NB4 (cell line): ENCODE measurements around the gene CCNE1.

ENCODE experiments used
- CTCF ChIP-seq: IDR thresholded peaks from one replicate; pipeline ENCODE4 v1.5.1; 2012; ENCODE audit warnings: low read depth, low read length
- MAX ChIP-seq: IDR thresholded peaks from 2 replicates; pipeline ENCODE4 v1.6.1; 2011; ENCODE audit warnings: low read depth, low read length
- MYC ChIP-seq: IDR thresholded peaks from 2 replicates; pipeline ENCODE4 v1.6.1; 2011; ENCODE audit warnings: low read depth, low read length
- POLR2A ChIP-seq: IDR thresholded peaks from 2 replicates; pipeline ENCODE4 v1.6.1; 2011; ENCODE audit warnings: mild to moderate bottlenecking; ENCODE audit not compliant: insufficient read length; ENCODE audit errors: extremely low read depth

- no peak for TF ChIP-seq CTCF
- TF ChIP-seq MAX = no peak
- TF ChIP-seq POLR2A = no peak
- no peak for TF ChIP-seq MYC
These were observed 26.2 kb downstream of the CCNE1 start for GRCh38 chr19:29837996-29838395.
